Liver (tissue), 9 donors: ENCODE measurements around the gene TUBGCP6. TPM values are rescaled to one million over a fixed set of nuclear protein-coding genes. Genes with fewer than 3 reads are reported as not detected.

ENCODE experiments used
- DNase-seq: peaks from one replicate; pipeline ENCODE4 v3.0.0-alpha.2; 2017; ENCODE audit warnings: low spot score
- H3K27ac ChIP-seq, 2 donors: one replicate each; pipeline ENCODE4 v1.7.0; 2013; ENCODE audit warnings: inconsistent platforms in 2 of 2, low read length in 2 of 2, control low read depth in 1 of 2, low read depth in 1 of 2, mild to moderate bottlenecking in 1 of 2
- H3K27me3 ChIP-seq, 4 donors: one replicate each; pipeline versions ENCODE4 v1.6.1 to v1.7.0; 2013; ENCODE audit warnings: low read length in 3 of 4, inconsistent platforms in 1 of 4, mild to moderate bottlenecking in 1 of 4, moderate library complexity in 1 of 4; ENCODE audit not compliant: control insufficient read depth in 4 of 4, insufficient read depth in 4 of 4
- H3K36me3 ChIP-seq, 4 donors: one replicate each; pipeline versions ENCODE4 v1.6.1 to v1.7.0; 2013; ENCODE audit warnings: low read length in 3 of 4, mild to moderate bottlenecking in 3 of 4, low read depth in 1 of 4, moderate library complexity in 1 of 4; ENCODE audit not compliant: control insufficient read depth in 4 of 4, insufficient read depth in 3 of 4
- H3K4me1 ChIP-seq, 4 donors: one replicate each; pipeline versions ENCODE4 v1.6.1 to v1.7.0; 2013; ENCODE audit warnings: low read length in 3 of 4, mild to moderate bottlenecking in 3 of 4, moderate library complexity in 1 of 4; ENCODE audit not compliant: control insufficient read depth in 4 of 4, insufficient read depth in 4 of 4
- H3K4me3 ChIP-seq, 3 donors: one replicate each; pipeline versions ENCODE4 v1.6.1 to v1.7.0; 2013; ENCODE audit warnings: low read length in 3 of 3, control low read depth in 1 of 3, low read depth in 1 of 3, mild to moderate bottlenecking in 1 of 3
- H3K9ac ChIP-seq, 2 donors: one replicate each; pipeline ENCODE4 v1.7.0; 2013; ENCODE audit warnings: low read length in 2 of 2, mild to moderate bottlenecking in 2 of 2, moderate library complexity in 2 of 2, control low read depth in 1 of 2, low read depth in 1 of 2
- H3K9me3 ChIP-seq, 4 donors: one replicate each; pipeline versions ENCODE4 v1.6.1 to v1.7.0; 2013; ENCODE audit warnings: low read length in 3 of 4; ENCODE audit not compliant: control insufficient read depth in 4 of 4
- ATF3 ChIP-seq: IDR thresholded peaks from 2 replicates; pipeline ENCODE4 v1.6.1; 2016; ENCODE audit warnings: antibody characterized with exemption
- CTCF ChIP-seq: fragments of 150-350 bp; IDR thresholded peaks from 2 replicates; pipeline ENCODE4 v1.5.1; 2017; ENCODE audit warnings: improper control_type of control experiment, low read depth, low read length; ENCODE audit not compliant: missing input control
- EGR1 ChIP-seq, 2 donors: IDR thresholded peaks; 2 replicates each; pipeline ENCODE4 v1.6.1; 2016 to 2018; ENCODE audit warnings: antibody characterized with exemption in 2 of 2, low read depth in 2 of 2
- FOXA1 ChIP-seq: IDR thresholded peaks from 2 replicates; pipeline ENCODE4 v1.6.1; 2016; ENCODE audit warnings: antibody characterized with exemption
- FOXA2 ChIP-seq: IDR thresholded peaks from 2 replicates; pipeline ENCODE4 v1.6.1; 2016; ENCODE audit warnings: antibody characterized with exemption
- GABPA ChIP-seq, 2 donors: IDR thresholded peaks in 1 of 2; conservative IDR thresholded peaks in 1 of 2; 2 replicates each; pipeline ENCODE4 v1.6.1; 2016; ENCODE audit warnings: antibody characterized with exemption in 2 of 2, mild to moderate bottlenecking in 1 of 2, moderate library complexity in 1 of 2
- HNF4A ChIP-seq, 2 donors: conservative IDR thresholded peaks; 2 replicates each; pipeline ENCODE4 v1.6.1; 2016; ENCODE audit warnings: antibody characterized with exemption in 2 of 2, mild to moderate bottlenecking in 2 of 2
- HNF4G ChIP-seq: IDR thresholded peaks from 2 replicates; pipeline ENCODE4 v1.6.1; 2016; ENCODE audit warnings: antibody characterized with exemption
- JUND ChIP-seq, 2 donors: IDR thresholded peaks; 2 replicates each; pipeline ENCODE4 v1.6.1; 2016; ENCODE audit warnings: antibody characterized with exemption in 2 of 2
- MAX ChIP-seq: IDR thresholded peaks from 2 replicates; pipeline ENCODE4 v1.6.1; 2016; ENCODE audit warnings: antibody characterized with exemption
- NR2F2 ChIP-seq: IDR thresholded peaks from 2 replicates; pipeline ENCODE4 v1.6.1; 2016; ENCODE audit warnings: antibody characterized with exemption
- RAD21 ChIP-seq, 2 donors: IDR thresholded peaks; 2 replicates each; pipeline ENCODE4 v1.6.1; 2016; ENCODE audit warnings: antibody characterized with exemption in 2 of 2, mild to moderate bottlenecking in 2 of 2
- REST ChIP-seq: IDR thresholded peaks from 2 replicates; pipeline ENCODE4 v1.6.1; 2016; ENCODE audit warnings: antibody characterized with exemption, mild to moderate bottlenecking
- RXRA ChIP-seq, 2 donors: IDR thresholded peaks; 2 replicates each; pipeline ENCODE4 v1.6.1; 2017 to 2018; ENCODE audit warnings: antibody characterized with exemption in 2 of 2, mild to moderate bottlenecking in 1 of 2
- SP1 ChIP-seq: IDR thresholded peaks from 2 replicates; pipeline ENCODE4 v1.6.1; 2018; ENCODE audit warnings: antibody characterized with exemption, mild to moderate bottlenecking
- TAF1 ChIP-seq: conservative IDR thresholded peaks from 2 replicates; pipeline ENCODE4 v1.6.1; 2016; ENCODE audit warnings: antibody characterized with exemption, mild to moderate bottlenecking
- YY1 ChIP-seq: IDR thresholded peaks from 2 replicates; pipeline ENCODE4 v1.6.1; 2016; ENCODE audit warnings: antibody characterized with exemption, mild to moderate bottlenecking
- WGBS: extraction: QIAGEN DNeasy Blood & Tissue Kit; methylation state at CpG from one replicate; pipeline ENCODE4 v1.1.7; 2013; 5-methylcytosine and 5-hydroxymethylcytosine counted together
- polyA plus RNA-seq, 2 donors: library from polyadenylated mRNA; stranded (reverse) in 1 of 2; unstranded in 1 of 2; fragments of 200-250 nt in 1 of 2; fragments of >200 nt in 1 of 2; fragmentation: Nextera tagmentation in 1 of 2; extraction: Ambion mirVana in 1 of 2; gene quantifications; one replicate each; pipeline versions ENCODE4 v1.2.1 to v1.2.3, GENCODE V29; 2013 to 2015
- total RNA-seq, 2 donors: library from RNA; depleted of rRNA; stranded (reverse); fragments of >200 nt; gene quantifications; one replicate each; pipeline ENCODE4 v1.2.3, GENCODE V29; 2014
- donor health status: healthy.
- donor health status: healthy.
- donor health status: healthy.
- donor health status: healthy.
- donor health status: healthy.

Gene TUBGCP6
- total and polyA plus RNA-seq, 4 donors, result 9.3 to 31.7 (median 16.4) TPM

GRCh38 chr22:50233223-50233622 lies 11.6 kb downstream of the TUBGCP6 start:
- H3K4me3 ChIP-seq, result no peak overlapping the region
- TF ChIP-seq REST (no peak), CTCF (no peak), HNF4A (conservative IDR thresholded peaks at IDR 0.05) (no peak), MAX (no peak), RXRA (IDR thresholded peaks at IDR 0.05) (no peak), FOXA2 (no peak)
- no peak overlapping the region for H3K27ac ChIP-seq
- no peak for DNase-seq
- no peaks in the 10 kb centered on the region for H3K9me3 ChIP-seq
- no peaks in the 10 kb centered on the region for H3K27me3 ChIP-seq
- peaks cover 5 to 28% (median 7%) of the 10 kb centered on the region in 4 donors for H3K36me3 ChIP-seq
- H3K4me1 ChIP-seq, result peaks cover 0 to 5% (median under 1%) of the 10 kb centered on the region in 4 donors
- no peak overlapping the region for H3K9ac ChIP-seq
- 95% methylated on average over 18 of the region's 18 CpGs for WGBS

- H3K36me3 ChIP-seq, result peaks cover 5 to 32% (median 8%) of the 10 kb centered on the region in 4 donors
- TF ChIP-seq HNF4G (no peak), RXRA (IDR thresholded peaks at IDR 0.05) (no peak), HNF4A (conservative IDR thresholded peaks at IDR 0.05) (no peak), SP1 (no peak), FOXA1 (no peak), YY1 (no peak), FOXA2 (no peak), TAF1 (no peak), MAX (no peak), EGR1 (IDR thresholded peaks at IDR 0.05; ENCODE audit: low read depth in 2 of 2) (no peak), CTCF (no peak), NR2F2 (no peak), ATF3 (no peak), JUND (IDR thresholded peaks at IDR 0.05) (no peak), RAD21 (IDR thresholded peaks at IDR 0.05) (no peak), REST (no peak), GABPA (IDR thresholded peaks at IDR 0.05 in 1 of 2, conservative IDR thresholded peaks at IDR 0.05 in 1 of 2) (no peak)
- no peaks in the 10 kb centered on the region for H3K9me3 ChIP-seq
- H3K27me3 ChIP-seq, result no peaks in the 10 kb centered on the region
- peaks cover 0 to 5% (median under 1%) of the 10 kb centered on the region in 4 donors for H3K4me1 ChIP-seq
- DNase-seq, result no peak
- H3K27ac ChIP-seq, result no peak overlapping the region
- 95% methylated on average over 20 of the region's 20 CpGs for WGBS
- H3K9ac ChIP-seq, result no peak overlapping the region
- no peak overlapping the region for H3K4me3 ChIP-seq
Observed at GRCh38 chr22:50232481-50233151, 12.2 kb downstream of the TUBGCP6 start.
